Measurements from ENCODE around the gene CXCL11.
"Not testable (repeated sequence)": the region's sequence is repeated elsewhere in the genome, so short reads cannot be mapped to it uniquely, and the experiment has no call there.

Gene CXCL11

GRCh38 chr4:76007089-76007862, 28.6 kb downstream of the CXCL11 start, which contains the start of gene CXCL9:
Gene CXCL9 (minus strand): TSS chr4:76007509. CDS start chr4:76007449, 60 bp downstream.
- ChIA-PET POLR2A (no interaction called here), CTCF (interaction anchor here (1.7 kb wide), 1 partner anchor 11 kb away, joined by 5 read pairs; no protein-coding TSS in a partner anchor)
- no peak for DNase-seq (ENCODE audit: low read depth, low spot score)
- H3K4me3 ChIP-seq (ENCODE audit: low read depth, low read length) = no peak within 1 kb of the TSS
- TF ChIP-seq, protein P1, sequence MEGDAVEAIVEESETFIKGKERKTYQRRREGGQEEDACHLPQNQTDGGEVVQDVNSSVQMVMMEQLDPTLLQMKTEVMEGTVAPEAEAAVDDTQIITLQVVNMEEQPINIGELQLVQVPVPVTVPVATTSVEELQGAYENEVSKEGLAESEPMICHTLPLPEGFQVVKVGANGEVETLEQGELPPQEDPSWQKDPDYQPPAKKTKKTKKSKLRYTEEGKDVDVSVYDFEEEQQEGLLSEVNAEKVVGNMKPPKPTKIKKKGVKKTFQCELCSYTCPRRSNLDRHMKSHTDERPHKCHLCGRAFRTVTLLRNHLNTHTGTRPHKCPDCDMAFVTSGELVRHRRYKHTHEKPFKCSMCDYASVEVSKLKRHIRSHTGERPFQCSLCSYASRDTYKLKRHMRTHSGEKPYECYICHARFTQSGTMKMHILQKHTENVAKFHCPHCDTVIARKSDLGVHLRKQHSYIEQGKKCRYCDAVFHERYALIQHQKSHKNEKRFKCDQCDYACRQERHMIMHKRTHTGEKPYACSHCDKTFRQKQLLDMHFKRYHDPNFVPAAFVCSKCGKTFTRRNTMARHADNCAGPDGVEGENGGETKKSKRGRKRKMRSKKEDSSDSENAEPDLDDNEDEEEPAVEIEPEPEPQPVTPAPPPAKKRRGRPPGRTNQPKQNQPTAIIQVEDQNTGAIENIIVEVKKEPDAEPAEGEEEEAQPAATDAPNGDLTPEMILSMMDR (IDR thresholded peaks at IDR 0.05; ENCODE audit: insufficient read depth, low read length, missing control alignments) = no peak

DNA sequence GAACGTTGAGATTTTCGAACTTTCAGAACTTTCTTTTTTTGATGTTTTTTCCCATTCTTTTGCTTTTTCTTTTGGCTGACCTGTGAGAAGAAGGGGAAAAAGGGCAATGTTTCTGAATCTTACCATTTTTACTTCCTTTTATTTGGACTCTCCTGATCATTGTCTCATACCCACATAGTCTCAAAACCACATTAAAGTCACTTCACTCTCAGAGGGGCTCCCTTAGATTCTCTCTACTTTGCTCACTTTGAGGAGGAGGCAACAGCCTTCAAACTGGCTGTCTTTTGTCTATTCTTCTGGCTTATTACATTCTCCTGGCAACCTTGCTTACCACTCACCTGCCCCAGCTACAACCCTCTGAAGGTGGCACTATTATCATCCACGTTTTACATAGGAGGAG, 32.2 kb downstream of the CXCL11 start:
- no peak overlapping the region for H3K4me3 ChIP-seq (ENCODE audit: low read depth, low read length)
- TF ChIP-seq, protein P1 (IDR thresholded peaks at IDR 0.05; ENCODE audit: insufficient read depth, low read length, missing control alignments) = no peak
- DNase-seq (ENCODE audit: low read depth, low spot score) = no peak
- CTCF ChIA-PET = interaction anchor here (1.6 kb wide), 1 partner anchor 8 kb away, joined by 8 read pairs; no protein-coding TSS in a partner anchor
- POLR2A ChIA-PET = no interaction called here

DNA sequence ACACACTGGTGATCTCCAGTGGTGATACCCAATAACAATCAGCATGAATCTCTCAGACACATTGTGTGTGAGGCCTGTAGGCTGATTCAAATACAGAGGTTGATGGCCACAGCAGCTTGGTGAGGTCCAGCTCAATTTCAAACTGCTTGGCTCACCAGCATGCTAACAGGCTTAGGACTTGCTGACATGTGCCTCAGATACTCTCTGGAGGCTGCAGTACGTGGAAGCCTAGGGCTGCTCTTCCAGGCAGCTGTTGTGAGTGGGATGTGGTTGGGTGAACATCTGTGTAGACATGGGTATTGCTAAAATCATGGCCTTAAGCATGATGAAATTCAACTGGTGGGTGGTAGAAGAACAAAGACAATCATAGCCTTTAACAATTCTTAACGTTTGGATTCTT, 32.8 kb downstream of the CXCL11 start:
- POLR2A ChIA-PET = no interaction called here
- TF ChIP-seq, protein P1 (IDR thresholded peaks at IDR 0.05; ENCODE audit: insufficient read depth, low read length, missing control alignments) = no peak
- CTCF ChIA-PET = interaction anchor here (1.2 kb wide), 1 partner anchor 64 kb away, joined by 4 read pairs; no protein-coding TSS in a partner anchor
- DNase-seq (ENCODE audit: low read depth, low spot score) = no peak
- no peak overlapping the region for H3K4me3 ChIP-seq (ENCODE audit: low read depth, low read length)

DNA sequence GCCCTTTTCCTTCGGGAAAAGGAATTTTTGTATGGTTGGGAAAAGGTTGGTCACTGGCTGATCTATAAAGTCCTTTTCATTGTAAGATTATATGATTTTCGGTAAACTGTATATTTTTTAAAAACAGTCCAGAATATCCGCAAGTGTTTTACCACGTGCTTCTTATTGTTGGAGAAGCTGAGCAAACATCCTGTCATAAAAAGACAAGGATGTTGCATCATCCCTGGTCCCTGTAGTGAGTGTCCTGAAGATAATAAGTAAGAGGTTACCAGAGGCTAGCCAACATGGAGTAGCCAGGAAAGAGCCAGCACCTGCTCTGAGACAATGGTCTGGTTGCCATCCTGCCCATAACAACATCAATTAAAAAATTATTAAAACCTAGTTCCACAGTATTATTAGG, 33.7 kb downstream of the CXCL11 start:
- DNase-seq (ENCODE audit: low read depth, low spot score) = no peak
- H3K4me3 ChIP-seq (ENCODE audit: low read depth, low read length) = no peak overlapping the region
- CTCF ChIA-PET = interaction anchor here (1.2 kb wide), 1 partner anchor 65 kb away, joined by 4 read pairs; no protein-coding TSS in a partner anchor
- TF ChIP-seq, protein P1 (IDR thresholded peaks at IDR 0.05; ENCODE audit: insufficient read depth, low read length, missing control alignments) = no peak
- POLR2A ChIA-PET = no interaction called here

- POLR2A ChIA-PET = no interaction called here
- no peak for DNase-seq (ENCODE audit: low read depth, low spot score)
- CTCF ChIA-PET = no interaction called here
- no peak overlapping the region for H3K4me3 ChIP-seq (ENCODE audit: low read depth, low read length)
- TF ChIP-seq, protein P1 (IDR thresholded peaks at IDR 0.05; ENCODE audit: insufficient read depth, low read length, missing control alignments) = no peak
These were observed 34.2 kb downstream of the CXCL11 start for GRCh38 chr4:76001700-76002099.

- DNase-seq (ENCODE audit: low read depth, low spot score) = no peak
- ChIA-PET POLR2A (no interaction called here), CTCF (interaction anchor here (1.1 to 1.5 kb wide), 3 partner anchors 67 to 71 kb away, joined by 3 to 6 read pairs (median 3); no protein-coding TSS in a partner anchor)
- no peak overlapping the region for H3K4me3 ChIP-seq (ENCODE audit: low read depth, low read length)
- TF ChIP-seq, protein P1 (IDR thresholded peaks at IDR 0.05; ENCODE audit: insufficient read depth, low read length, missing control alignments) = no peak
These were observed 35.6 kb downstream of the CXCL11 start for GRCh38 chr4:76000279-76000678.

GRCh38 chr4:75998525-75999147, 37.2 kb downstream of the CXCL11 start:
- POLR2A ChIA-PET; H3K4me3 ChIP-seq (ENCODE audit: low read depth, low read length); DNase-seq (ENCODE audit: low read depth, low spot score): not testable (repeated sequence)
- CTCF ChIA-PET = interaction anchor here (0.9 to 4.7 kb wide), 3 partner anchors 17 to 88 kb away, joined by 3 to 153 read pairs (median 3); no protein-coding TSS in a partner anchor

Measured in AG04449 (cell line).